Thyroid gland (tissue), 4 donors: ENCODE results near the gene SLC25A42.

ENCODE experiments used
- CTCF ChIP-seq, 6 experiments: fragments of 200-600 bp in 3 of 6; fragments of 450-650 bp in 3 of 6; sonication (generic) in 3 of 6; IDR thresholded peaks; one replicate each; pipeline ENCODE4 v1.5.1; 2016 to 2019; ENCODE audit warnings: antibody characterized with exemption in 6 of 6, mild to moderate bottlenecking in 2 of 6, inconsistent platforms in 1 of 6, moderate library complexity in 1 of 6
- POLR2A ChIP-seq, 2 donors: fragments of 450-650 bp; IDR thresholded peaks; one replicate each; pipeline ENCODE4 v1.6.1; 2017; ENCODE audit warnings: antibody characterized with exemption in 2 of 2, mild to moderate bottlenecking in 2 of 2, moderate library complexity in 1 of 2

- TF ChIP-seq POLR2A (IDR thresholded peaks at IDR 0.05) (peak in 1 of 2 donors; percentile 15), CTCF (IDR thresholded peaks at IDR 0.05) (no peak)
These were observed 48.3 kb downstream of the SLC25A42 start for GRCh38 chr19:19111967-19112580.
